Neural cell (in vitro differentiated cells): ENCODE results near the gene USP30. TPM values are rescaled to one million over a fixed set of nuclear protein-coding genes. Genes with fewer than 3 reads are reported as not detected.

Source experiments
- H2AFZ ChIP-seq: fragments of 200-600, 300-800 bp; sonication (generic), shearing (Covaris generic); 2 replicates; pipeline ENCODE4 v1.6.0; 2014; ENCODE audit warnings: low read depth, mild to moderate bottlenecking, antibody characterized with exemption, low read length, moderate library complexity
- H3F3A ChIP-seq: fragments of 200-600 bp; shearing (Covaris generic); 2 replicates; pipeline ENCODE4 v1.6.1; 2016; ENCODE audit warnings: mild to moderate bottlenecking, moderate library complexity, mixed read lengths, antibody characterized with exemption, low read length; ENCODE audit not compliant: insufficient read depth, poor library complexity, severe bottlenecking
- H3K27ac ChIP-seq: fragments of 200-600, 300-800 bp; sonication (generic), shearing (Covaris generic); 2 replicates; pipeline ENCODE4 v1.5.1; 2014; ENCODE audit warnings: mild to moderate bottlenecking, low read length, moderate library complexity
- H3K27me3 ChIP-seq: fragments of 300-800, 200-600 bp; sonication (generic), shearing (Covaris generic); 2 replicates; pipeline ENCODE4 v1.6.0; 2014; ENCODE audit warnings: mild to moderate bottlenecking, low read depth, low read length, moderate library complexity; ENCODE audit not compliant: insufficient read depth
- H3K36me3 ChIP-seq: fragments of 300-800, 200-600 bp; sonication (generic), shearing (Covaris generic); 2 replicates; pipeline ENCODE4 v1.5.1; 2014; ENCODE audit warnings: mild to moderate bottlenecking, antibody characterized with exemption, low read length, moderate library complexity; ENCODE audit not compliant: insufficient read depth
- H3K4me2 ChIP-seq: fragments of 300-800, 200-600 bp; sonication (generic), shearing (Covaris generic); 2 replicates; pipeline ENCODE4 v1.6.0; 2014; ENCODE audit warnings: mild to moderate bottlenecking, low read length
- H3K4me3 ChIP-seq: fragments of 300-800, 200-600 bp; sonication (generic), shearing (Covaris generic); 2 replicates; pipeline ENCODE4 v1.5.1; 2014; ENCODE audit warnings: mild to moderate bottlenecking, low read length, moderate library complexity
- H3K79me2 ChIP-seq: fragments of 200-600 bp; shearing (Covaris generic); replicated peaks from 2 replicates; pipeline ENCODE4 v1.6.0; 2014; ENCODE audit warnings: mild to moderate bottlenecking, low read length, moderate library complexity; ENCODE audit not compliant: insufficient read depth
- H3K9ac ChIP-seq: fragments of 300-800, 200-600 bp; sonication (generic), shearing (Covaris generic); 2 replicates; pipeline ENCODE4 v1.6.1; 2016; ENCODE audit warnings: mild to moderate bottlenecking, low read length, mixed read lengths
- H3K9me2 ChIP-seq: fragments of 200-600 bp; shearing (Covaris generic); 2 replicates; pipeline ENCODE4 v1.6.1; 2016; ENCODE audit warnings: mild to moderate bottlenecking, low read length, mixed read lengths; ENCODE audit not compliant: insufficient read depth
- H3K9me3 ChIP-seq: fragments of 200-600, 300-800 bp; sonication (generic), shearing (Covaris generic); 2 replicates; pipeline ENCODE4 v1.6.1; 2016; ENCODE audit warnings: mild to moderate bottlenecking, mixed run types, low read length, moderate library complexity, mixed read lengths
- H4K20me1 ChIP-seq: fragments of 200-600 bp; shearing (Covaris generic); 2 replicates; pipeline ENCODE4 v1.6.1; 2016; ENCODE audit warnings: mild to moderate bottlenecking, mixed run types; ENCODE audit not compliant: insufficient read depth
- CTCF ChIP-seq: fragments of 450-650 bp; IDR thresholded peaks from 2 replicates; pipeline ENCODE4 v1.5.1; 2014; ENCODE audit warnings: antibody characterized with exemption, mild to moderate bottlenecking, moderate library complexity; ENCODE audit not compliant: poor library complexity, severe bottlenecking
- EP300 ChIP-seq: fragments of 450-650 bp; conservative IDR thresholded peaks from 2 replicates; pipeline ENCODE4 v1.6.1; 2014; ENCODE audit warnings: antibody characterized with exemption, mild to moderate bottlenecking, moderate library complexity; ENCODE audit not compliant: poor library complexity, severe bottlenecking
- EZH2 ChIP-seq: fragments of 200-600, 300-800 bp; shearing (Covaris generic), sonication (generic); IDR thresholded peaks from 2 replicates; pipeline ENCODE4 v1.6.1; 2014; ENCODE audit warnings: antibody characterized with exemption, low read length, borderline replicate concordance, mild to moderate bottlenecking; ENCODE audit not compliant: insufficient read depth, poor library complexity, severe bottlenecking
- MXI1 ChIP-seq: fragments of 450-650 bp; conservative IDR thresholded peaks from 2 replicates; pipeline ENCODE4 v1.6.1; 2014; ENCODE audit warnings: antibody characterized with exemption, mild to moderate bottlenecking; ENCODE audit not compliant: poor library complexity, severe bottlenecking
- POLR2AphosphoS5 ChIP-seq: IDR thresholded peaks from 2 replicates; pipeline ENCODE4 v1.6.1; 2012
- RAD21 ChIP-seq: fragments of 450-650 bp; conservative IDR thresholded peaks from 2 replicates; pipeline ENCODE4 v1.6.1; 2014; ENCODE audit warnings: antibody characterized with exemption, mild to moderate bottlenecking, moderate library complexity
- REST ChIP-seq: IDR thresholded peaks from 2 replicates; pipeline ENCODE4 v1.6.1; 2012; ENCODE audit warnings: borderline replicate concordance
- SMC3 ChIP-seq: fragments of 450-650 bp; conservative IDR thresholded peaks from 2 replicates; pipeline ENCODE4 v1.6.1; 2014; ENCODE audit warnings: antibody characterized with exemption, mild to moderate bottlenecking, moderate library complexity; ENCODE audit not compliant: poor library complexity
- TAF1 ChIP-seq: IDR thresholded peaks from 2 replicates; pipeline ENCODE4 v1.6.1; 2012; ENCODE audit warnings: low read depth
- polyA plus RNA-seq: library from polyadenylated mRNA; depleted of rRNA; stranded (reverse); fragments of >200 nt; gene quantifications from 2 replicates; pipeline ENCODE4 v1.2.3, GENCODE V29; 2014

Gene USP30
- polyA plus RNA-seq, 1 donor from 2014 or later: 37.2 TPM

GRCh38 chr12:109014984-109015765, 37.2 kb upstream of the USP30 start:
- Histone ChIP-seq H3K79me2 (peaks cover 36% of the 10 kb centered on the region), H3K9ac (no peak overlapping the region), H3K4me3 (no peak overlapping the region), H3K36me3 (no peaks in the 10 kb centered on the region), H3K27ac (no peak overlapping the region), H3K4me2 (no peak overlapping the region), H2AFZ (no peak overlapping the region), H3K9me2 (no peaks in the 10 kb centered on the region), H3K27me3 (no peaks in the 10 kb centered on the region), H3F3A (no peaks in the 10 kb centered on the region), H4K20me1 (no peaks in the 10 kb centered on the region), H3K9me3 (no peaks in the 10 kb centered on the region)
- TF ChIP-seq SMC3 (no peak), TAF1 (no peak), RAD21 (no peak)

- Histone ChIP-seq H3K4me3 (no peak overlapping the region), H3K4me2 (no peak overlapping the region), H3K27ac (no peak overlapping the region), H2AFZ (no peak overlapping the region), H3K27me3 (no peaks in the 10 kb centered on the region), H3K9me3 (no peaks in the 10 kb centered on the region), H4K20me1 (no peaks in the 10 kb centered on the region), H3F3A (no peaks in the 10 kb centered on the region), H3K9ac (no peak overlapping the region), H3K9me2 (no peaks in the 10 kb centered on the region), H3K36me3 (no peaks in the 10 kb centered on the region), H3K79me2 (peaks cover 37% of the 10 kb centered on the region)
- TF ChIP-seq RAD21: no peak
- no peak for TF ChIP-seq TAF1
- no peak for TF ChIP-seq EP300
- no peak for TF ChIP-seq EZH2
- TF ChIP-seq MXI1: no peak
- TF ChIP-seq CTCF: no peak
- no peak for TF ChIP-seq SMC3
- TF ChIP-seq POLR2AphosphoS5: no peak
- TF ChIP-seq REST: no peak
Measured at GRCh38 chr12:109016016-109016415, 36.4 kb upstream of the USP30 start.
